HepG2 (cell line): ENCODE results near the gene DPF1. TPM values are rescaled to one million over a fixed set of nuclear protein-coding genes. Genes with fewer than 3 reads are reported as not detected.

ENCODE experiments used
- ATAC-seq: fragments of 200-7000 bp; cut with Tn5 transposase; 3 replicates; pipeline ENCODE4 v1.9.1; 2020; ENCODE audit warnings: mild to moderate bottlenecking, moderate library complexity
- BruUV-seq: library from RNA; stranded (reverse); fragments of 400-500 nt; replicated peaks from 2 replicates; lab custom pipeline; 2021; lab: Mats Ljungman, UMichigan
- CTCF ChIA-PET: fragments of 300-600 bp; formaldehyde crosslinking; extraction: SDS; loops from one replicate; lab custom pipeline; 2021; ENCODE audit warnings: low total read pairs, inconsistent platforms, low intra/inter-chr PET ratio; lab: Yijun Ruan, JAX
- POLR2A ChIA-PET: fragments of 350-600 bp; sonication (Branson Sonifier 250); formaldehyde crosslinking; loops from one replicate; lab custom pipeline; 2020; ENCODE audit warnings: antibody characterized with exemption, inconsistent platforms; lab: Yijun Ruan, JAX
- DNase-seq: peaks from one replicate; pipeline ENCODE4 v3.0.0-alpha.2; 2015; ENCODE audit warnings: low spot score
- FAIRE-seq: peaks from 3 replicates; lab custom pipeline; 2011; peaks lifted over from hg19 to GRCh38; lab: Jason Lieb, UNC
- H2AFZ ChIP-seq: one replicate; pipeline ENCODE4 v1.6.1; 2011; ENCODE audit warnings: low read length, inconsistent platforms
- H3K27ac ChIP-seq: fragments of 300-600 bp; 3 replicates; pipeline ENCODE4 v1.8.0; 2011; ENCODE audit warnings: mixed run types, mild to moderate bottlenecking, mixed read lengths, low read length, inconsistent platforms; ENCODE audit not compliant: insufficient read depth; ENCODE audit errors: extremely low read length
- H3K27me3 ChIP-seq, 2 experiments: fragments of 200-600 bp in 1 of 2; 2 replicates in 1 of 2; 3 replicates in 1 of 2; pipeline versions ENCODE4 v1.6.0 to v1.8.0; 2011; ENCODE audit warnings: low read length in 2 of 2, mild to moderate bottlenecking in 2 of 2, moderate library complexity in 2 of 2, inconsistent platforms in 1 of 2; ENCODE audit not compliant: insufficient read depth in 2 of 2, control insufficient read depth in 1 of 2
- H3K36me3 ChIP-seq, 2 experiments: fragments of 200-600 bp in 1 of 2; replicated peaks in 1 of 2; 2 replicates in 1 of 2; 3 replicates in 1 of 2; pipeline versions ENCODE4 v1.5.1 to v1.8.0; 2011; ENCODE audit warnings: low read length in 2 of 2, inconsistent platforms in 1 of 2; ENCODE audit not compliant: insufficient read depth in 2 of 2, control insufficient read depth in 1 of 2
- H3K4me1 ChIP-seq: 2 replicates; pipeline ENCODE4 v1.5.1; 2012; ENCODE audit warnings: low read length, inconsistent platforms; ENCODE audit not compliant: insufficient read depth
- H3K4me2 ChIP-seq: 2 replicates; pipeline ENCODE4 v1.6.0; 2011; ENCODE audit warnings: low read depth, low read length, inconsistent platforms
- H3K4me3 ChIP-seq, 3 experiments: fragments of 200-600 bp in 1 of 3; sonication (generic), shearing (Covaris generic) in 1 of 3; replicated peaks in 1 of 3; 2 replicates each; pipeline ENCODE4 v1.5.1; 2011 to 2016; ENCODE audit warnings: low read length in 3 of 3, inconsistent platforms in 2 of 3, low read depth in 2 of 3, mild to moderate bottlenecking in 2 of 3, control low read depth in 1 of 3, mixed read lengths in 1 of 3; ENCODE audit not compliant: insufficient read depth in 1 of 3
- H3K79me2 ChIP-seq: one replicate; pipeline ENCODE4 v1.6.1; 2011; ENCODE audit warnings: low read length, inconsistent platforms; ENCODE audit not compliant: insufficient read depth
- H3K9ac ChIP-seq: 2 replicates; pipeline ENCODE4 v1.6.0; 2011; ENCODE audit warnings: mild to moderate bottlenecking, low read depth, low read length, inconsistent platforms; ENCODE audit not compliant: insufficient read depth
- H3K9me3 ChIP-seq: 2 replicates; pipeline ENCODE4 v1.5.1; 2012; ENCODE audit warnings: mild to moderate bottlenecking, low read length
- H4K20me1 ChIP-seq: 2 replicates; pipeline ENCODE4 v1.6.0; 2011; ENCODE audit warnings: inconsistent platforms, mild to moderate bottlenecking, low read length, moderate library complexity; ENCODE audit not compliant: insufficient read depth
- NFRKB ChIP-seq: fragments of 450-650 bp; IDR thresholded peaks from 2 replicates; pipeline ENCODE4 v1.6.1; 2017
- SRSF9 ChIP-seq: fragments of 200-400 bp; formaldehyde crosslinking; IDR thresholded peaks from 2 replicates; pipeline ENCODE4 v1.6.1; 2018; ENCODE audit warnings: borderline replicate concordance, mild to moderate bottlenecking, low read depth, low read length; ENCODE audit not compliant: insufficient read depth, poor library complexity, severe bottlenecking
- YEATS2 ChIP-seq: sonication (generic); formaldehyde crosslinking; IDR thresholded peaks from 2 replicates; pipeline ENCODE4 v1.4.0; 2020; ENCODE audit warnings: missing genetic modification reagents, borderline replicate concordance
- ZNF496 ChIP-seq: sonication (generic); formaldehyde crosslinking; IDR thresholded peaks from 2 replicates; pipeline ENCODE4 v1.8.1; 2023; ENCODE audit warnings: mild to moderate bottlenecking, moderate library complexity, missing genetic modification reagents; ENCODE audit not compliant: insufficient replicate concordance
- ZSCAN29 ChIP-seq: sonication (generic); formaldehyde crosslinking; conservative IDR thresholded peaks from 2 replicates; pipeline ENCODE4 v1.4.0; 2020; ENCODE audit warnings: mild to moderate bottlenecking, missing genetic modification reagents
- WGBS: methylation state at CpG from one replicate; pipeline ENCODE4 v1.1.6; 2017; ENCODE audit warnings: low lambda C conversion rate; 5-methylcytosine and 5-hydroxymethylcytosine counted together
- in situ Hi-C: cut with HindIII; loops from 2 replicates; pipeline ENCODE4 v1.10.0; 2017; ENCODE audit warnings: low pct_unique_long_range_greater_than_20kb; ENCODE audit not compliant: extremely low pct_ligation_motif_present
- intact Hi-C: fragments of 100-400 bp; cut with micrococcal nuclease; formaldehyde crosslinking; loops from one replicate; pipeline ENCODE4 v1.10.0; 2022; ENCODE audit not compliant: unreplicated experiment
- polyA plus RNA-seq, 8 experiments: library from polyadenylated mRNA; depleted of rRNA in 3 of 8; stranded (reverse) in 7 of 8; unstranded in 1 of 8; fragments of >200 nt; fragmentation: Illumina TruSeq in 4 of 8; extraction: Trizol in 4 of 8; gene quantifications; 2 replicates each; pipeline versions ENCODE4 v1.2.1 to v1.2.3, GENCODE V29; 2011 to 2016; ENCODE audit warnings: low read depth in 4 of 8, missing spikeins in 1 of 8, mixed read lengths in 1 of 8; ENCODE audit not compliant: insufficient read depth in 1 of 8
- total RNA-seq, 5 experiments: library from RNA; depleted of rRNA; stranded (reverse); fragments of >200 nt; fragmentation: Illumina TruSeq; extraction: Trizol; gene quantifications; 2 replicates each; pipeline ENCODE4 v1.2.3, GENCODE V29; 2016; ENCODE audit warnings: low read depth in 1 of 5
- TF ChIP-seq, protein P1 (sequence below): IDR thresholded peaks from 2 replicates; pipeline ENCODE4 v1.4.0; 2020; ENCODE audit warnings: mild to moderate bottlenecking, missing genetic modification reagents
- TF ChIP-seq, protein P2 (sequence below): sonication (generic); formaldehyde crosslinking; IDR thresholded peaks from 2 replicates; pipeline ENCODE4 v1.4.0; 2020; ENCODE audit warnings: mild to moderate bottlenecking, missing genetic modification reagents

DPF1 gene
- total and polyA plus RNA-seq, 2 of the 13 experiments (the other 11 are each of a cell fraction or from before 2014, with no cell fraction given): 1.0 to 3.2 TPM

DNA sequence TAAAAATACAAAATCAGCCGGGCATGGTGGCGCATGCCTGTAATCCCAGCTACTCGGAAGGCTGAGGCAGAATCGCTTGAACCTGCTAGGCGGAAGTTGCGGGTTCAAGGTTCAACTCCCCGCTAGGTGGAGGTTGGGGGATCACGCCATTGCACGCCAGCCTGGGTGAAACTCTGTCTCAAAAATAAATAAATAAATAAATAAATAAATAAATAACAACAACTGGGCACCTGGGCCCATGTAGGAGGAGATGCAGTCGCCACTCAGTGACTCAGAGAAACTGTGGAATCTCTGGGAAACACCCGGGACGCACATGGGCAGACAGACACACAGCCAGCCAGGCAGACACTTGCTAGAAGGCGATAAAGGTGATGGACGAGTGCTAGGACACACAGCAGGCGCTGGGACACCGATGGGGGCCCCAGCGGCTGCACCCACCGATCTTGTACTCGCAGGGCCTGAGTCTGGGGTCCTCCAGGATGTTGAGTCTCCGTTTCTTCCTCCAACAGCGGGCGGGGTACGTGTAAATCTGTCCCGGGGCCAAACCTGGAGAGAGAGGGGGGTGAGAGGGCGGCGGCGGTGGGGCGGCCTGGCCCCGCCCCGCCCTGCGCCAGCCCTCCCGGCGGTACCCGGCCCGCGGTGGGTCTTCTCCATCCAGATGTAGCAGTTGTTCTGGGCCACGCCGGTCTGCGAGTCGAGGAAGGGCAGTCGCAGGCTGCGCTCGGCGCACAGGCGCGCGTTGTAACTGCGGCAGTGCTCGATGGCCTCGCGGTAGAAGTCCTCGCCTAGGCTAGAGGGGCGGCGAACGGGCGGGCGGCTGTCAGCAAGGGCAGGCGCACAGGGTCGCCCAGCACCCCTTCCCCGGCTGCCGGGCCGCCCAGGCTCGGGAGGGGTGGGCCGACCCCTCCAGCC, 1.8 kb downstream of the DPF1 start:
- TF ChIP-seq YEATS2 (CRISPR knock-in tag): no peak
- TF ChIP-seq, protein P1, sequence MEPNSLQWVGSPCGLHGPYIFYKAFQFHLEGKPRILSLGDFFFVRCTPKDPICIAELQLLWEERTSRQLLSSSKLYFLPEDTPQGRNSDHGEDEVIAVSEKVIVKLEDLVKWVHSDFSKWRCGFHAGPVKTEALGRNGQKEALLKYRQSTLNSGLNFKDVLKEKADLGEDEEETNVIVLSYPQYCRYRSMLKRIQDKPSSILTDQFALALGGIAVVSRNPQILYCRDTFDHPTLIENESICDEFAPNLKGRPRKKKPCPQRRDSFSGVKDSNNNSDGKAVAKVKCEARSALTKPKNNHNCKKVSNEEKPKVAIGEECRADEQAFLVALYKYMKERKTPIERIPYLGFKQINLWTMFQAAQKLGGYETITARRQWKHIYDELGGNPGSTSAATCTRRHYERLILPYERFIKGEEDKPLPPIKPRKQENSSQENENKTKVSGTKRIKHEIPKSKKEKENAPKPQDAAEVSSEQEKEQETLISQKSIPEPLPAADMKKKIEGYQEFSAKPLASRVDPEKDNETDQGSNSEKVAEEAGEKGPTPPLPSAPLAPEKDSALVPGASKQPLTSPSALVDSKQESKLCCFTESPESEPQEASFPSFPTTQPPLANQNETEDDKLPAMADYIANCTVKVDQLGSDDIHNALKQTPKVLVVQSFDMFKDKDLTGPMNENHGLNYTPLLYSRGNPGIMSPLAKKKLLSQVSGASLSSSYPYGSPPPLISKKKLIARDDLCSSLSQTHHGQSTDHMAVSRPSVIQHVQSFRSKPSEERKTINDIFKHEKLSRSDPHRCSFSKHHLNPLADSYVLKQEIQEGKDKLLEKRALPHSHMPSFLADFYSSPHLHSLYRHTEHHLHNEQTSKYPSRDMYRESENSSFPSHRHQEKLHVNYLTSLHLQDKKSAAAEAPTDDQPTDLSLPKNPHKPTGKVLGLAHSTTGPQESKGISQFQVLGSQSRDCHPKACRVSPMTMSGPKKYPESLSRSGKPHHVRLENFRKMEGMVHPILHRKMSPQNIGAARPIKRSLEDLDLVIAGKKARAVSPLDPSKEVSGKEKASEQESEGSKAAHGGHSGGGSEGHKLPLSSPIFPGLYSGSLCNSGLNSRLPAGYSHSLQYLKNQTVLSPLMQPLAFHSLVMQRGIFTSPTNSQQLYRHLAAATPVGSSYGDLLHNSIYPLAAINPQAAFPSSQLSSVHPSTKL (CRISPR knock-in tag): no peak
- TF ChIP-seq ZSCAN29 (CRISPR knock-in tag): no peak
- TF ChIP-seq ZNF496 (CRISPR knock-in tag): no peak
- TF ChIP-seq, protein P2, sequence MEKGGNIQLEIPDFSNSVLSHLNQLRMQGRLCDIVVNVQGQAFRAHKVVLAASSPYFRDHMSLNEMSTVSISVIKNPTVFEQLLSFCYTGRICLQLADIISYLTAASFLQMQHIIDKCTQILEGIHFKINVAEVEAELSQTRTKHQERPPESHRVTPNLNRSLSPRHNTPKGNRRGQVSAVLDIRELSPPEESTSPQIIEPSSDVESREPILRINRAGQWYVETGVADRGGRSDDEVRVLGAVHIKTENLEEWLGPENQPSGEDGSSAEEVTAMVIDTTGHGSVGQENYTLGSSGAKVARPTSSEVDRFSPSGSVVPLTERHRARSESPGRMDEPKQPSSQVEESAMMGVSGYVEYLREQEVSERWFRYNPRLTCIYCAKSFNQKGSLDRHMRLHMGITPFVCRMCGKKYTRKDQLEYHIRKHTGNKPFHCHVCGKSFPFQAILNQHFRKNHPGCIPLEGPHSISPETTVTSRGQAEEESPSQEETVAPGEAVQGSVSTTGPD: no peak
- no peak for TF ChIP-seq NFRKB
- no peak for TF ChIP-seq SRSF9
- TF ChIP-seq, all 625 proteins: peak for 0
- intact Hi-C loops: no loop called here
- FAIRE-seq (no peak), DNase-seq (no peak), ATAC-seq (no peak)
- Histone ChIP-seq H2AFZ (no peak overlapping the region), H3K36me3 (no peaks in the 10 kb centered on the region), H4K20me1 (no peaks in the 10 kb centered on the region), H3K9ac (no peak overlapping the region), H3K4me1 (peaks cover 9% of the 10 kb centered on the region), H3K27ac (no peak overlapping the region), H3K9me3 (no peaks in the 10 kb centered on the region), H3K79me2 (no peaks in the 10 kb centered on the region), H3K4me2 (no peak overlapping the region), H3K27me3 (peaks cover 3 to 6% of the 10 kb centered on the region in 2 experiments; a peak in 3 of 5 replicates), H3K4me3 (no peak overlapping the region)
- 95% methylated on average over 50 of the region's 64 CpGs for WGBS
- ChIA-PET CTCF (no interaction called here), POLR2A (no interaction called here)
- no TSS peak for BruUV-seq
- in situ Hi-C loops: no loop called here
